HL-60 (cell line): Measurements from ENCODE around the gene MARCHF11.

ENCODE experiments used
- DNase-seq, 2 experiments: peaks; one replicate each; pipeline ENCODE4 v3.0.0-alpha.2; 2010 to 2020; ENCODE audit warnings: low read depth in 1 of 2, low spot score in 1 of 2
- H3K27ac ChIP-seq: fragments of 250-450 bp; sonication (Bioruptor Pico); replicated peaks from 2 replicates; pipeline ENCODE4 v1.5.1; 2020; ENCODE audit warnings: mild to moderate bottlenecking, moderate library complexity
- H3K27me3 ChIP-seq: fragments of 250-450 bp; sonication (Bioruptor Pico); 2 replicates; pipeline ENCODE4 v1.5.1; 2021; ENCODE audit warnings: mild to moderate bottlenecking, moderate library complexity; ENCODE audit not compliant: insufficient read depth, poor library complexity, severe bottlenecking
- H3K4me3 ChIP-seq: replicated peaks from 2 replicates; pipeline ENCODE4 v1.5.1; 2011; ENCODE audit warnings: mild to moderate bottlenecking, control low read depth, low read length; ENCODE audit not compliant: insufficient read depth
- GABPA ChIP-seq: IDR thresholded peaks from 2 replicates; pipeline ENCODE4 v1.6.1; 2012; ENCODE audit warnings: low read depth
- POLR2AphosphoS5 ChIP-seq: IDR thresholded peaks from 2 replicates; pipeline ENCODE4 v1.6.1; 2012; ENCODE audit warnings: low read depth
- SPI1 ChIP-seq: IDR thresholded peaks from 2 replicates; pipeline ENCODE4 v1.6.1; 2012; ENCODE audit warnings: low read depth, mild to moderate bottlenecking, borderline replicate concordance
- TF ChIP-seq, protein P1 (sequence below): IDR thresholded peaks from one replicate; pipeline ENCODE4 v1.5.1; 2011; ENCODE audit warnings: low read length, control low read depth, inconsistent platforms; ENCODE audit not compliant: insufficient read depth
- TF ChIP-seq, protein P2 (sequence below): IDR thresholded peaks from 2 replicates; pipeline ENCODE4 v1.6.1; 2012; ENCODE audit warnings: low read depth; ENCODE audit not compliant: insufficient replicate concordance

MARCHF11 gene

DNA sequence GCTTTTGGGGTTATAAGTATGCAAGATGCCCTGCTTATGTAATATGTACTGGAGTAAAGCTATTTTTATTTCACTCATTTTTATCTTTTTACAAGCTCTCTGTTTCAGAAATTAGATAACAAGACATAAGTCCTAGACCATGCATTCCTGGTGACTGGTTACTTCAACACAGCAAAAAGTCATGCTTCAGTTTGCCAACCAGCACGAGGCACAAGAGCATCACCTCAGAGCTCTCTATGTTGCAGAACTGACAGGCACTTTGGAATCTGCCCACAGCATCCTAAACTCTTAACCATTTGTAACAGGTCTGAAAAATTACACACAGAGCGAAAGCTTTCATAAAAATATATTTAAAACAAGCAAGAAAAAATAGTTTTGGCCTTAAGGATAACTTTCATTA lies 112.8 kb downstream of the MARCHF11 start:
- no peak for DNase-seq
- Histone ChIP-seq H3K4me3 (no peak overlapping the region), H3K27me3 (no peaks in the 10 kb centered on the region), H3K27ac (no peak overlapping the region)
- TF ChIP-seq, protein P1, sequence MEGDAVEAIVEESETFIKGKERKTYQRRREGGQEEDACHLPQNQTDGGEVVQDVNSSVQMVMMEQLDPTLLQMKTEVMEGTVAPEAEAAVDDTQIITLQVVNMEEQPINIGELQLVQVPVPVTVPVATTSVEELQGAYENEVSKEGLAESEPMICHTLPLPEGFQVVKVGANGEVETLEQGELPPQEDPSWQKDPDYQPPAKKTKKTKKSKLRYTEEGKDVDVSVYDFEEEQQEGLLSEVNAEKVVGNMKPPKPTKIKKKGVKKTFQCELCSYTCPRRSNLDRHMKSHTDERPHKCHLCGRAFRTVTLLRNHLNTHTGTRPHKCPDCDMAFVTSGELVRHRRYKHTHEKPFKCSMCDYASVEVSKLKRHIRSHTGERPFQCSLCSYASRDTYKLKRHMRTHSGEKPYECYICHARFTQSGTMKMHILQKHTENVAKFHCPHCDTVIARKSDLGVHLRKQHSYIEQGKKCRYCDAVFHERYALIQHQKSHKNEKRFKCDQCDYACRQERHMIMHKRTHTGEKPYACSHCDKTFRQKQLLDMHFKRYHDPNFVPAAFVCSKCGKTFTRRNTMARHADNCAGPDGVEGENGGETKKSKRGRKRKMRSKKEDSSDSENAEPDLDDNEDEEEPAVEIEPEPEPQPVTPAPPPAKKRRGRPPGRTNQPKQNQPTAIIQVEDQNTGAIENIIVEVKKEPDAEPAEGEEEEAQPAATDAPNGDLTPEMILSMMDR, result no peak
- TF ChIP-seq GABPA (no peak), SPI1 (no peak), POLR2AphosphoS5 (no peak)
- TF ChIP-seq, protein P2, sequence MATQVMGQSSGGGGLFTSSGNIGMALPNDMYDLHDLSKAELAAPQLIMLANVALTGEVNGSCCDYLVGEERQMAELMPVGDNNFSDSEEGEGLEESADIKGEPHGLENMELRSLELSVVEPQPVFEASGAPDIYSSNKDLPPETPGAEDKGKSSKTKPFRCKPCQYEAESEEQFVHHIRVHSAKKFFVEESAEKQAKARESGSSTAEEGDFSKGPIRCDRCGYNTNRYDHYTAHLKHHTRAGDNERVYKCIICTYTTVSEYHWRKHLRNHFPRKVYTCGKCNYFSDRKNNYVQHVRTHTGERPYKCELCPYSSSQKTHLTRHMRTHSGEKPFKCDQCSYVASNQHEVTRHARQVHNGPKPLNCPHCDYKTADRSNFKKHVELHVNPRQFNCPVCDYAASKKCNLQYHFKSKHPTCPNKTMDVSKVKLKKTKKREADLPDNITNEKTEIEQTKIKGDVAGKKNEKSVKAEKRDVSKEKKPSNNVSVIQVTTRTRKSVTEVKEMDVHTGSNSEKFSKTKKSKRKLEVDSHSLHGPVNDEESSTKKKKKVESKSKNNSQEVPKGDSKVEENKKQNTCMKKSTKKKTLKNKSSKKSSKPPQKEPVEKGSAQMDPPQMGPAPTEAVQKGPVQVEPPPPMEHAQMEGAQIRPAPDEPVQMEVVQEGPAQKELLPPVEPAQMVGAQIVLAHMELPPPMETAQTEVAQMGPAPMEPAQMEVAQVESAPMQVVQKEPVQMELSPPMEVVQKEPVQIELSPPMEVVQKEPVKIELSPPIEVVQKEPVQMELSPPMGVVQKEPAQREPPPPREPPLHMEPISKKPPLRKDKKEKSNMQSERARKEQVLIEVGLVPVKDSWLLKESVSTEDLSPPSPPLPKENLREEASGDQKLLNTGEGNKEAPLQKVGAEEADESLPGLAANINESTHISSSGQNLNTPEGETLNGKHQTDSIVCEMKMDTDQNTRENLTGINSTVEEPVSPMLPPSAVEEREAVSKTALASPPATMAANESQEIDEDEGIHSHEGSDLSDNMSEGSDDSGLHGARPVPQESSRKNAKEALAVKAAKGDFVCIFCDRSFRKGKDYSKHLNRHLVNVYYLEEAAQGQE, result no peak

DNA sequence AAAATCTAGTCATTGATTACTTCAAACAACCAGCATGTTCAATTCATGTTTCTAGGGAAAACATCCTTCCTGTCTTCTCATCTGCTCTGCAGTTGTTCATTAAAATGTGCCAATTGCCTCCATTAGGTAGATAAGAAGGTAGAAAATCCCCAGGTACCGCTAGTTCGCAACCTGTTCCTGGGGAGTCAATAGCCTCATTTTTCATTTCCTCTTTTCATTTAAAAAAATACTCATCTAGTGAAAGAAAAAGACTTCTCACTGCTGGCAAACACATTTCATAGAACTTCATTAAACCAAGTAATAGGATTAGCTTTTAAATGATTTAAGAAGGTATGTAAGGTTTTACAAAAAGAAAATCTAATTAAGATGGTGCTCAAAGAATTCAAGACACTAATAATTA lies 113.3 kb downstream of the MARCHF11 start:
- TF ChIP-seq, protein P1, result no peak
- TF ChIP-seq SPI1, result no peak
- TF ChIP-seq, protein P2, result no peak
- TF ChIP-seq GABPA, result no peak
- TF ChIP-seq POLR2AphosphoS5, result no peak
- DNase-seq, result no peak
- Histone ChIP-seq H3K27ac (no peak overlapping the region), H3K4me3 (no peak overlapping the region), H3K27me3 (no peaks in the 10 kb centered on the region)

DNA sequence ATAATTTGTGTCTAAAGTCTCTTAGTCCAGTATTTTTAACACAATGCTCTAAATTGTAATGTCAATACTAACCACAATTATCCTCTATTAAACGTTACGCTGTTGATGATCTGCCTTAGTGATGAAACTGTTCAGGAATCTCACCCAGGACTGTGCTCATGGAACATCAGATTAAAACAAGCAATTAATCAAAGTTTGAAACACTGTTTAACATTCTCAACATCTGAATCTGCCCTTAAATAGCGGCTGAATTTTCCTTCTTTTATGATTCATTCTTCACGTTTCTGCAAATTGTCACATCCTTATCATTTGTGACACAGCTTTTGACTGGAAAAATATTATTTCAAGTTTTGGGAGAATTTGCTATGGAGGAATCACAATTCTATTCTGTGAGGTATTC lies 113.8 kb downstream of the MARCHF11 start:
- no peaks in the 10 kb centered on the region for H3K27me3 ChIP-seq
- H3K4me3 ChIP-seq, result no peak overlapping the region
- DNase-seq, result no peak
- no peak overlapping the region for H3K27ac ChIP-seq
- TF ChIP-seq POLR2AphosphoS5 (no peak), SPI1 (no peak), GABPA (no peak)
- TF ChIP-seq, protein P2, result no peak
- TF ChIP-seq, protein P1, result no peak
